Loucy (cell line): Measurements from ENCODE around the gene MYH6.

ENCODE experiments used
- H2AFZ ChIP-seq: fragments of 200-600 bp; sonication (generic); 2 replicates; pipeline ENCODE4 v1.6.0; 2016; ENCODE audit warnings: antibody characterized with exemption, mild to moderate bottlenecking, low read length, moderate library complexity
- H3F3A ChIP-seq: fragments of 200-600 bp; 2 replicates; pipeline ENCODE4 v1.6.0; 2016; ENCODE audit warnings: antibody characterized with exemption, low read depth, mild to moderate bottlenecking
- H3K27me3 ChIP-seq: fragments of 200-600 bp; sonication (generic); 2 replicates; pipeline ENCODE4 v1.6.1; 2014; ENCODE audit warnings: low read length, mild to moderate bottlenecking; ENCODE audit not compliant: insufficient read depth, poor library complexity, severe bottlenecking
- H3K36me3 ChIP-seq: fragments of 200-600 bp; sonication (generic); 2 replicates; pipeline ENCODE4 v1.6.1; 2016; ENCODE audit warnings: low read length; ENCODE audit not compliant: insufficient read depth
- H3K4me1 ChIP-seq: fragments of 200-600 bp; sonication (generic); 2 replicates; pipeline ENCODE4 v1.5.1; 2014; ENCODE audit warnings: low read length, mild to moderate bottlenecking; ENCODE audit not compliant: insufficient read depth, poor library complexity, severe bottlenecking
- H3K4me2 ChIP-seq: fragments of 200-600 bp; sonication (generic); 2 replicates; pipeline ENCODE4 v1.6.0; 2014; ENCODE audit warnings: antibody characterized with exemption, low read length, low read depth, mild to moderate bottlenecking; ENCODE audit not compliant: poor library complexity, severe bottlenecking
- H3K4me3 ChIP-seq: fragments of 200-600 bp; sonication (generic); 2 replicates; pipeline ENCODE4 v1.5.1; 2014; ENCODE audit warnings: low read length, mild to moderate bottlenecking, mixed read lengths; ENCODE audit not compliant: poor library complexity, severe bottlenecking
- H3K79me2 ChIP-seq: fragments of 200-600 bp; sonication (generic); 2 replicates; pipeline ENCODE4 v1.6.1; 2014; ENCODE audit warnings: low read length; ENCODE audit not compliant: insufficient read depth
- H3K9ac ChIP-seq: fragments of 200-600 bp; sonication (generic); 2 replicates; pipeline ENCODE4 v1.6.0; 2014; ENCODE audit warnings: mild to moderate bottlenecking, low read depth, low read length, moderate library complexity; ENCODE audit not compliant: poor library complexity, severe bottlenecking
- H3K9me2 ChIP-seq: fragments of 200-600 bp; sonication (generic); replicated peaks from 2 replicates; pipeline ENCODE4 v1.6.1; 2016; ENCODE audit warnings: low read depth, low read length, mixed read lengths
- H3K9me3 ChIP-seq: fragments of 200-600 bp; sonication (generic); 2 replicates; pipeline ENCODE4 v1.6.1; 2014; ENCODE audit warnings: mild to moderate bottlenecking, antibody characterized with exemption, low read length, low read depth; ENCODE audit not compliant: insufficient read depth
- H4K20me1 ChIP-seq: fragments of 200-600 bp; sonication (generic); 2 replicates; pipeline ENCODE4 v1.6.0; 2014; ENCODE audit warnings: antibody characterized with exemption, low read length, mild to moderate bottlenecking; ENCODE audit not compliant: insufficient read depth, poor library complexity, severe bottlenecking
- CTCF ChIP-seq: fragments of 200-600 bp; sonication (generic); conservative IDR thresholded peaks from 2 replicates; pipeline ENCODE4 v1.5.1; 2014; ENCODE audit warnings: mild to moderate bottlenecking, antibody characterized with exemption, low read length
- EZH2phosphoT487 ChIP-seq: fragments of 200-600 bp; IDR thresholded peaks from 2 replicates; pipeline ENCODE4 v1.6.1; 2018; ENCODE audit warnings: antibody characterized with exemption, mild to moderate bottlenecking, moderate library complexity, borderline replicate concordance

The MYH6 gene

GRCh38 chr14:23413681-23414080 lies 5.6 kb upstream of the MYH6 start:
- Histone ChIP-seq H3K9ac (no peak overlapping the region), H3K36me3 (no peaks in the 10 kb centered on the region), H3K27me3 (no peaks in the 10 kb centered on the region), H3K79me2 (no peaks in the 10 kb centered on the region), H3K4me2 (no peak overlapping the region), H3K9me3 (no peaks in the 10 kb centered on the region), H3K4me3 (no peak overlapping the region), H3K4me1 (no peaks in the 10 kb centered on the region), H2AFZ (no peak overlapping the region), H3F3A (no peaks in the 10 kb centered on the region), H4K20me1 (no peaks in the 10 kb centered on the region), H3K9me2 (no peaks in the 10 kb centered on the region)
- no peak for TF ChIP-seq CTCF
- TF ChIP-seq EZH2phosphoT487 = no peak

- H3K9me2 ChIP-seq = no peaks in the 10 kb centered on the region
- H3K27me3 ChIP-seq = no peaks in the 10 kb centered on the region
- H3K4me1 ChIP-seq = no peaks in the 10 kb centered on the region
- no peaks in the 10 kb centered on the region for H3F3A ChIP-seq
- H3K4me2 ChIP-seq = no peak overlapping the region
- no peak overlapping the region for H3K9ac ChIP-seq
- no peaks in the 10 kb centered on the region for H3K79me2 ChIP-seq
- H3K4me3 ChIP-seq = no peak overlapping the region
- TF ChIP-seq EZH2phosphoT487 = no peak
- TF ChIP-seq CTCF = no peak
- H3K36me3 ChIP-seq = no peaks in the 10 kb centered on the region
- H4K20me1 ChIP-seq = no peaks in the 10 kb centered on the region
- H3K9me3 ChIP-seq = no peaks in the 10 kb centered on the region
- no peak overlapping the region for H2AFZ ChIP-seq
These were observed 3.8 kb upstream of the MYH6 start for GRCh38 chr14:23411563-23412525.

- Histone ChIP-seq H3K4me1 (no peaks in the 10 kb centered on the region), H3K79me2 (no peaks in the 10 kb centered on the region), H3K4me3 (no peak overlapping the region), H4K20me1 (no peaks in the 10 kb centered on the region), H3K9me3 (no peaks in the 10 kb centered on the region), H3K36me3 (no peaks in the 10 kb centered on the region), H3K4me2 (no peak overlapping the region), H2AFZ (no peak overlapping the region), H3K9me2 (no peaks in the 10 kb centered on the region), H3K9ac (no peak overlapping the region), H3K27me3 (no peaks in the 10 kb centered on the region), H3F3A (no peaks in the 10 kb centered on the region)
- TF ChIP-seq CTCF (no peak), EZH2phosphoT487 (no peak)
These were observed 2.0 kb upstream of the MYH6 start for GRCh38 chr14:23409966-23410635.
